GM12891 (cell line): ENCODE measurements around the gene KAZN.

Source experiments
- POLR2A ChIP-seq: IDR thresholded peaks from 2 replicates; pipeline ENCODE4 v1.6.1; 2011; ENCODE audit warnings: low read depth, low read length, control low read depth
- POLR2AphosphoS5 ChIP-seq: IDR thresholded peaks from 2 replicates; pipeline ENCODE4 v1.6.1; 2011; ENCODE audit warnings: low read depth, low read length, control low read depth

GRCh38 chr1:15113146-15113545 is 514.7 kb downstream of the KAZN start:
- TF ChIP-seq POLR2AphosphoS5 = no peak
- no peak for TF ChIP-seq POLR2A
